Suprapubic skin (tissue), 3 donors: ENCODE measurements around the gene C8B.

Experiments used
- POLR2AphosphoS5 ChIP-seq, 3 donors: sonication (generic); formaldehyde crosslinking; IDR thresholded peaks; one replicate each; pipeline ENCODE4 v1.6.1; 2017; ENCODE audit warnings: antibody characterized with exemption in 3 of 3
- TF ChIP-seq, protein P1 (sequence below), 2 donors: fragments of 200-600 bp in 1 of 2; fragments of 450-650 bp in 1 of 2; sonication (generic) in 1 of 2; IDR thresholded peaks; one replicate each; pipeline ENCODE4 v1.5.1; 2016 to 2019; ENCODE audit warnings: antibody characterized with exemption in 2 of 2, mild to moderate bottlenecking in 1 of 2, moderate library complexity in 1 of 2

- TF ChIP-seq POLR2AphosphoS5 (IDR thresholded peaks at IDR 0.05): no peak
- TF ChIP-seq, protein P1, sequence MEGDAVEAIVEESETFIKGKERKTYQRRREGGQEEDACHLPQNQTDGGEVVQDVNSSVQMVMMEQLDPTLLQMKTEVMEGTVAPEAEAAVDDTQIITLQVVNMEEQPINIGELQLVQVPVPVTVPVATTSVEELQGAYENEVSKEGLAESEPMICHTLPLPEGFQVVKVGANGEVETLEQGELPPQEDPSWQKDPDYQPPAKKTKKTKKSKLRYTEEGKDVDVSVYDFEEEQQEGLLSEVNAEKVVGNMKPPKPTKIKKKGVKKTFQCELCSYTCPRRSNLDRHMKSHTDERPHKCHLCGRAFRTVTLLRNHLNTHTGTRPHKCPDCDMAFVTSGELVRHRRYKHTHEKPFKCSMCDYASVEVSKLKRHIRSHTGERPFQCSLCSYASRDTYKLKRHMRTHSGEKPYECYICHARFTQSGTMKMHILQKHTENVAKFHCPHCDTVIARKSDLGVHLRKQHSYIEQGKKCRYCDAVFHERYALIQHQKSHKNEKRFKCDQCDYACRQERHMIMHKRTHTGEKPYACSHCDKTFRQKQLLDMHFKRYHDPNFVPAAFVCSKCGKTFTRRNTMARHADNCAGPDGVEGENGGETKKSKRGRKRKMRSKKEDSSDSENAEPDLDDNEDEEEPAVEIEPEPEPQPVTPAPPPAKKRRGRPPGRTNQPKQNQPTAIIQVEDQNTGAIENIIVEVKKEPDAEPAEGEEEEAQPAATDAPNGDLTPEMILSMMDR (IDR thresholded peaks at IDR 0.05): no peak
These were observed 61.0 kb downstream of the C8B start for GRCh38 chr1:56904663-56905397.
